GM12801 (cell line): ENCODE results near the gene DUSP19.

Source experiments
- CTCF ChIP-seq: IDR thresholded peaks from one replicate; pipeline ENCODE4 v1.5.1; 2011; ENCODE audit warnings: control low read depth; ENCODE audit not compliant: insufficient read length; ENCODE audit errors: extremely low read depth

The DUSP19 gene

GRCh38 chr2:183078464-183079138 is at the start of gene DUSP19:
DUSP19 (plus strand) TSS chr2:183078747; CDS start chr2:183078934, 187 bp downstream.
- TF ChIP-seq CTCF, result no peak

- TF ChIP-seq CTCF, result no peak
Measured at GRCh38 chr2:183029219-183029618, 49.3 kb upstream of the DUSP19 start.

GRCh38 chr2:183031911-183032794 is 46.4 kb upstream of the DUSP19 start:
- no peak for TF ChIP-seq CTCF

GRCh38 chr2:183033951-183034350 is 44.6 kb upstream of the DUSP19 start:
- no peak for TF ChIP-seq CTCF

GRCh38 chr2:183034806-183035205 is 43.7 kb upstream of the DUSP19 start:
- TF ChIP-seq CTCF, result no peak

- no peak for TF ChIP-seq CTCF
Measured at GRCh38 chr2:183035298-183035953, 43.1 kb upstream of the DUSP19 start.

GRCh38 chr2:183035954-183036669 is 42.4 kb upstream of the DUSP19 start:
- no peak for TF ChIP-seq CTCF
